ENCODE data around the gene DYNLRB1.
A peak's percentile ranks its signal among the peaks of the same experiment; 100 is the strongest.

Gene DYNLRB1

GRCh38 chr20:34558320-34559218, 42.3 kb downstream of the DYNLRB1 start, which contains the start of gene MAP1LC3A:
TSS of gene MAP1LC3A (plus strand) at chr20:34558718. CDS start at chr20:34558869, 151 bp downstream.
- DNase-seq (ENCODE audit: low spot score): peak; percentile 97

DNA sequence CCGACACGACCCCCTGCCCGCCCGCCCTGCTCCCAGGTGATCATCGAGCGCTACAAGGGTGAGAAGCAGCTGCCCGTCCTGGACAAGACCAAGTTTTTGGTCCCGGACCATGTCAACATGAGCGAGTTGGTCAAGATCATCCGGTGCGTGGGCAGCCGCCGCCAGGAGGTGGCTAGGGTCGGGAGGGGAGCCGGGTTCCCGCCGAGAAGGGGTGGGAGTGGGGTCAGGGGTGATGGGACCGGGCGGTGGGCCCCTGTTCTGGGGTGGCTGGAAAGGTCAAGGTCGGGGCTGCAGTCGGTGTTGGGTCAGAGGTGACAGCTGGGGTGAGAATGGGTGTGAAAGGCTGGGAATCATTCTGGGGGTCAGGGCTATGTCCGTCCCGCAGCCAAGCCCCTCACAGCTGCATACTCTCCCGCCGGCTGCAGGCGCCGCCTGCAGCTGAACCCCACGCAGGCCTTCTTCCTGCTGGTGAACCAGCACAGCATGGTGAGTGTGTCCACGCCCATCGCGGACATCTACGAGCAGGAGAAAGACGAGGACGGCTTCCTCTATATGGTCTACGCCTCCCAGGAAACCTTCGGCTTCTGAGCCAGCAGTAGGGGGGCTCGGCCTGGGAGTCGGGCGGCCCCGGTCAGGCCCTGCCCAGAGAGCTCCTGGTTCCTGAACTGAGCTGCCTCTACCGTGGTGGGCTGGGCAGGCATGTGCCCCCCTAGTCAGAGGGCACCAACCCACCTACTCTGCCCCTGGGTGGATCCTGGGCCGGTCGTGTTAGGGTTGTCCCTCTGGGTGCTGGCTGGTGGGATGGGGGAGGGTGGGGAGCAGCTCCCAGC, 43.3 kb downstream of the DYNLRB1 start:
- DNase-seq (ENCODE audit: low spot score): peak; percentile 36

DNA sequence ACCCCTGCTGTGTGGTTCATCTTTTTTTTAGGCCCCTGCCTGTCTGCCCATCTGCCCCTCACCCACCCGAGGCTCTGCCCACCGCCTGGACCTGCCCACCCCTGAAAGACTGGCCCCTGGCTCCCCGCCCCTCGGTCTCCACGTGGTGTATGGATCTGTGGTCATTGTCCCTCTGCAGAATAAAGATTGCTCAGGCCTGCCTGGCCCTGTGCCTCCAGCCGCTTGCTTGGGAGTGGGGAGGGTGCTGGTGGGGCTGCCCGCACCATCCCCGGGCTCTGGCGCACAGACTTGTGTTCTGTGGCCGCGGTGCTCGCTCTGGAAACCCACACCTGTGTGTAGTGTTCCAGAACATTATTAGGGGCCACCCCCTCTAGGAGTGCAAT, 43.9 kb downstream of the DYNLRB1 start:
- DNase-seq (ENCODE audit: low spot score): no peak

GRCh38 chr20:34560614-34561013, 44.4 kb downstream of the DYNLRB1 start:
- DNase-seq (ENCODE audit: low spot score): no peak

GRCh38 chr20:34561661-34562060, 45.4 kb downstream of the DYNLRB1 start:
- no peak for DNase-seq (ENCODE audit: low spot score)

DNA sequence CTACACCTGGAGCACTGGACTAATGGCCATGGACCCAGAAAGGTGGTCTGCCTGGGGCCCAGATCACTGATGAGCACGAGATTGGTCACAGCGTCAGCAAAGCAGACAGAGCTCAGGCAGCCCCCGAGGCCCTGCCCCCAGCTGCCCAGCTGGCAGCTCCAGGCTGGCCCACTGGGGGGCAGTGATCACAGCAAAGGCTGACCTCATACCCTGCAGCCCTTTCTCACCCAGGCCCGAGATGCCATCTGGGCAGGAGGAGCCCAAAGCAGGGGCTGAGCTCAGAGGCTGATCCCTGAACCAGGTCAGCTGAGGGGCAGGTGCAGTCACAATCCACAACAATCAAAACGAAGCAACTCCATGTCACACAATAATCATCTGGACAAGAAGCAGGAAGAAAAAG, 46.4 kb downstream of the DYNLRB1 start:
- peak; percentile 72 for DNase-seq (ENCODE audit: low spot score)

GRCh38 chr20:34564833-34565232, 48.6 kb downstream of the DYNLRB1 start:
- DNase-seq (ENCODE audit: low spot score): no peak

- DNase-seq (ENCODE audit: low spot score): no peak
These were observed 51.0 kb downstream of the DYNLRB1 start for GRCh38 chr20:34566978-34567891.

- no peak for DNase-seq (ENCODE audit: low spot score)
These were observed 52.0 kb downstream of the DYNLRB1 start for GRCh38 chr20:34567892-34568865.

DNA sequence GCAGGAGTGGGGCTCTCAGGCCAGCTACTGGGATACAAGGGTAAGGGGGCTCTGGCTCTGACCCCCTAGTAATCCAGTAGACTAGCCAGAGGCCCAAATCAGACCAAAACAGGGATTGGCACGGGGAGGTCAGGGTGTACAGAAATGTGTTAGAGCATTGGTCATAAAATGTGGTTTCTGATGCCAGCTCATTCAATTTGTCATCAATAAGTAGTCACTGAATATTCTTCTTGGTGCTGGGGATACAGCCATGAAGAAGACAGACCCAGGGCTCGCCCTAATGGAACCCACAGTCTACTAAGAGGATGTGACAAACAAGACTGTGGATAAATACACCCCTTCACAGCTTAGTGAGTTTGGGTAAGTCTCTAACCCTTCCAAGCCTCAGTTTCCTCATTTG, 53.4 kb downstream of the DYNLRB1 start:
- no peak for DNase-seq (ENCODE audit: low spot score)

- DNase-seq (ENCODE audit: low spot score): no peak
These were observed 54.7 kb downstream of the DYNLRB1 start for GRCh38 chr20:34570859-34571306.

DNA sequence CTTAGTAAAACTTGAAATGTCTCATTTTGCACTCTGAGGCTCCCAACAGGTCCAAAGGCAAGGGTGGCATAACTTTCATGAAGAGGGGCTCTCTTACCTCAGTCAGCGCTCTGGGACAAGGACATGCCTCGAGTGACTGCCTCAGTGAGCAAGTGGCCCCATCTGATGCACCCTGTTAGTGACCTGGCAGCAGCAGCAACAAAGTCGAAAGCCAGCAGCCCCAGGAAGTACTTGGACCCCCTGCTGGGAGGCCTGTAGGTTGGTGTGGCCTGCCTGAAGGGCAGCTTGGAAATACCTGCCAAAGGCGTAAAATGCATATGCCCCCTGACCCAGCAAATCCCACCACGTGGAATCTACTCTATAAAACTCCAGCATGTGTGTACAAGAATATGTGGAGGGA, 55.5 kb downstream of the DYNLRB1 start:
- no peak for DNase-seq (ENCODE audit: low spot score)

- no peak for DNase-seq (ENCODE audit: low spot score)
These were observed 57.5 kb downstream of the DYNLRB1 start for GRCh38 chr20:34573541-34574300.

GRCh38 chr20:34574426-34574825, 58.2 kb downstream of the DYNLRB1 start:
- no peak for DNase-seq (ENCODE audit: low spot score)

DNA sequence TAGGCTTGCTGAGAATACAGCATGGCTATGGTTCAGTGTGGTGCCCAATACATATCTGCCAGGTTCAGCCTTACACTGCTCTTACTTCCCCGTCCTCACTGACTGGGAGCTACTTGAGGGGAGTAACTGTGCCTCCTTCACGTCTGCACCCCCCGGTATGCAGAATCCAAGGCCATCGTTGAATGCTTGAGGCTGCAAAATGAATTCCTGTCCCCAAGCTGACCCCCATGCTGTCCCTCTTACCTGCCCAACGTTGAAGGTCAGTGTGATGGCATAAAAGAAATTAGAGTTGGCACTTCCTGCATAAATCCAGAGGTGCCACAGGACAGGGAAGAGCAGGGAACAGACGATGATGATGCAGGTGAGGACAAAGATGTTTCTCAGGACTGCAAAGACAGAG, 58.6 kb downstream of the DYNLRB1 start:
- DNase-seq (ENCODE audit: low spot score): no peak

DNA sequence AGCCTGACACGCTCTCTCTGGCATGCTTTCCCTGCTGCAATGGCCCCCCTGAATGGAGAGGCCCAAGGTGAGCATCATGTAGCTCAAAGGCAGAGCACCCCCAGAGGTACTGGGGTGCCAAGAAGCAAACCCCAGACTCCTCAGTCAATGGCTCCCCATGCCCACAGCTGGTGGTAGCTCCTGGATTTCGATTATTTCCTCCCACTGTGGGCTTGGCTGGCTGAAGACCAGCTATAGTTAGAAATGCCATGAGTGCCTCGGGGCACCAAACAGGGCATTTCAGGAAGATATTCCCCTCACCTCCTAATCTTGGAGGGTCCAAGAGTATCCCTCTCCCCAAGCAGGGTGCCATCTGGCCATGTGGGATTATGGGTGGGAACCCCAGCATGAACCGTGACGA, 59.0 kb downstream of the DYNLRB1 start:
- DNase-seq (ENCODE audit: low spot score): no peak

DNA sequence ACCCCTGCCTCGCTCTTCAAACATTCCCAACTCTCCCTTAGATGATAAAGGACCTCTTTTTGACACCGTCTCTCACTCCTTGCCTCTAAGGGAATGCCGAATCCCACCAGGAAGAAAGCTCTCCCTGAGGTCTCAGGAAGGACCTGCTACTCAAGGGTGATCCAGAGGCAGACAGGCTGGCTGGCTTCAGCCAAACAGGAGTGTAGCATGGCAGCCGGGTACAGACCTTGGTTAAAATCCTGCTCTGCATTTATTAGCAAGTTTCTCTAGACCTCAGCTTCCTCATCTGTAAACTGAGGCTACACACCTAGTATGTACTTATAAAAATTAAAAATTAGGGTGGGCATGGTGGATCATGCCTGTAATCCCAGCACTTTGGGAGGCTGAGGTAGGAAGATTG, 59.5 kb downstream of the DYNLRB1 start:
- no peak for DNase-seq (ENCODE audit: low spot score)

GRCh38 chr20:34577061-34577460, 60.8 kb downstream of the DYNLRB1 start:
- DNase-seq (ENCODE audit: low spot score): no peak

DNA sequence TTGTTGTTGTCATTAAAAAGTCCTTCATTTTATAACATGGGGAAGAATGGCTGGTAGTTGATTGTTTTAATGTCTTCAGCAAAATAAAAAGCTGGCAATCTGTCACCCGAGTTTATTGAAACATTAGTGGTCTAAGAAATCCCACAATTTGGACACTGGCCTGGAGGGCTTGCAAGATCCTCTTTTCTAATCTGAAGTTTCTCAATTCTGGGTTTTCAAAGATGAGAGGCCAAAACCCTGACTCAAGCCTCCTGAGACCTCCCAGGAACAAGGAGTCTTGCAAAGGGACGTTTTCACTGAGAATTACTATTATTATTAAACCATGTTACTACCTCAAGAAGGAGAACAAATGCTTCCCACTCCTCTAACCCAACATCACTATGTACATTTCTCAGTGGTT, 61.8 kb downstream of the DYNLRB1 start:
- no peak for DNase-seq (ENCODE audit: low spot score)

GRCh38 chr20:34578521-34578920, 62.3 kb downstream of the DYNLRB1 start:
- DNase-seq (ENCODE audit: low spot score): no peak
